Right cardiac atrium (tissue), 5 donors: ENCODE results near the gene EML4. TPM values are rescaled to one million over a fixed set of nuclear protein-coding genes. Genes with fewer than 3 reads are reported as not detected.
A peak's percentile ranks its signal among the peaks of the same experiment; 100 is the strongest.

ENCODE experiments used
- ATAC-seq, 2 donors: fragments of 200-7000 bp; cut with Tn5 transposase; one replicate each; pipeline versions ENCODE4 v1.8.0 to v1.9.1; 2020; ENCODE audit warnings: moderate library complexity in 2 of 2, mild to moderate bottlenecking in 1 of 2
- DNase-seq, 3 donors: peaks; one replicate each; pipeline ENCODE4 v3.0.0-alpha.2; 2020
- H3K27ac ChIP-seq: one replicate; pipeline ENCODE4 v1.5.1; 2013; ENCODE audit warnings: mild to moderate bottlenecking, low read length, control low read depth, moderate library complexity
- H3K27me3 ChIP-seq: one replicate; pipeline ENCODE4 v1.6.1; 2013; ENCODE audit not compliant: control insufficient read depth, insufficient read depth
- H3K4me1 ChIP-seq: one replicate; pipeline ENCODE4 v1.6.1; 2013; ENCODE audit warnings: low read length; ENCODE audit not compliant: control insufficient read depth, insufficient read depth
- H3K4me3 ChIP-seq: one replicate; pipeline ENCODE4 v1.5.1; 2013; ENCODE audit warnings: low read length, control low read depth
- H3K9me3 ChIP-seq: one replicate; pipeline ENCODE4 v1.6.1; 2013; ENCODE audit warnings: low read length; ENCODE audit not compliant: control insufficient read depth
- WGBS: extraction: QIAGEN DNeasy Blood & Tissue Kit; methylation state at CpG from one replicate; pipeline ENCODE4 v1.1.7; 2013; 5-methylcytosine and 5-hydroxymethylcytosine counted together
- intact Hi-C, 4 donors: fragments of 100-400 bp; cut with DNase I; formaldehyde crosslinking; loops; one replicate each; pipeline versions ENCODE4 v1.11.0 to v1.14.0; 2022 to 2023
- polyA plus RNA-seq: library from polyadenylated mRNA; stranded (reverse); fragments of 200-250 nt; gene quantifications from one replicate; pipeline ENCODE4 v1.2.3, GENCODE V29; 2013
- total RNA-seq, 4 donors: library from RNA; stranded (reverse); fragmentation: NEBNext Ultra II Directional; extraction: Animal tissue kit (Norgen Biotek cat#: 25700); gene quantifications; one replicate each; pipeline ENCODE4 v1.2.1, GENCODE V29; 2021
- donor health status: healthy with polysubstance abuse.
- donor health status: DM: no; HTN: yes; CAD: no.
- donor health status: DM: no; HTN: no; CAD: no.
- donor health status: DM: no; HTN: yes; CAD: no; lungs with severe emphysema.
- donor health status: DM: yes; HTN: yes; CAD: no.

The EML4 gene
- total and polyA plus RNA-seq, 5 donors = 3.8 to 13.8 (median 8.1) TPM

DNA sequence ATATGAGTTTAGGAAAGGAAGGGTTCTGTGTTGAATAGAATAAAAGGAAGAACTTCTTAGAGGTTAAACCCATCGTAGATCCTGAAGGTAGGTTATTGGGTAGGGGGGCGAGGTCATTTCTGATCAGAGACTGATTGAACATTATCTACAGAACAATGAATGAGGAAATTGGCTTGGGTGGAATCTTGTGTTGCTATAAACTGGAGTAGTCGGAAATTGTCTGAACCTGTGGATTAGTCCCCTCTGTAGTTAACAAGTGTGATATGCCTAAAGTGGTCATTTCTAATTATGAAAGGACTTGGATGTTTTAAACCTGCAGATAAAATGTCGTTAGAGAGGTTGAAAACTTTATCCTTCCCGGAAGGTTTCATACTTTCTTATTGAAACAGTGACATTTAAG lies 42.1 kb downstream of the EML4 start:
- H3K27ac ChIP-seq = no peak overlapping the region
- H3K4me1 ChIP-seq = peaks cover 4% of the 10 kb centered on the region
- 89% methylated on average over 5 of the region's 5 CpGs for WGBS
- ATAC-seq = no peak
- intact Hi-C loops = no loop called here
- no peak for DNase-seq
- H3K27me3 ChIP-seq = no peaks in the 10 kb centered on the region
- no peaks in the 10 kb centered on the region for H3K9me3 ChIP-seq
- no peak overlapping the region for H3K4me3 ChIP-seq

GRCh38 chr2:42214669-42215068 lies 45.5 kb downstream of the EML4 start:
- intact Hi-C loops = no loop called here
- ATAC-seq = no peak
- Histone ChIP-seq H3K27ac (no peak overlapping the region), H3K4me3 (no peak overlapping the region), H3K4me1 (peaks cover 4% of the 10 kb centered on the region), H3K9me3 (no peaks in the 10 kb centered on the region), H3K27me3 (no peaks in the 10 kb centered on the region)
- DNase-seq = no peak
- 95% methylated on average over 4 of the region's 4 CpGs for WGBS

- no peaks in the 10 kb centered on the region for H3K9me3 ChIP-seq
- peaks cover 4% of the 10 kb centered on the region for H3K4me1 ChIP-seq
- ATAC-seq (peak in 1 of 2 donors; percentile 47), DNase-seq (no peak)
- intact Hi-C loops = no loop called here
- H3K27me3 ChIP-seq = no peaks in the 10 kb centered on the region
- H3K27ac ChIP-seq = no peak overlapping the region
- H3K4me3 ChIP-seq = no peak overlapping the region
These were observed 47.5 kb downstream of the EML4 start for GRCh38 chr2:42216694-42217093.

GRCh38 chr2:42217307-42217706 lies 48.2 kb downstream of the EML4 start:
- intact Hi-C loops = no loop called here
- Histone ChIP-seq H3K4me3 (no peak overlapping the region), H3K27ac (no peak overlapping the region), H3K27me3 (no peaks in the 10 kb centered on the region), H3K9me3 (no peaks in the 10 kb centered on the region), H3K4me1 (peaks cover 4% of the 10 kb centered on the region)
- DNase-seq (no peak), ATAC-seq (no peak)
- 88% methylated on average over 3 of the region's 3 CpGs for WGBS

GRCh38 chr2:42217914-42218313 lies 48.8 kb downstream of the EML4 start:
- H3K9me3 ChIP-seq = no peaks in the 10 kb centered on the region
- intact Hi-C loops = no loop called here
- 78% methylated on average over 5 of the region's 5 CpGs for WGBS
- H3K4me1 ChIP-seq = peaks cover 4% of the 10 kb centered on the region
- H3K4me3 ChIP-seq = no peak overlapping the region
- ATAC-seq (no peak), DNase-seq (no peak)
- no peak overlapping the region for H3K27ac ChIP-seq
- H3K27me3 ChIP-seq = no peaks in the 10 kb centered on the region

GRCh38 chr2:42218712-42219111 lies 49.6 kb downstream of the EML4 start:
- Histone ChIP-seq H3K4me3 (no peak overlapping the region), H3K4me1 (peaks cover 4% of the 10 kb centered on the region), H3K27me3 (no peaks in the 10 kb centered on the region), H3K27ac (no peak overlapping the region), H3K9me3 (no peaks in the 10 kb centered on the region)
- over 99% methylated on average over 3 of the region's 3 CpGs for WGBS
- DNase-seq = no peak
- intact Hi-C loops = no loop called here
- ATAC-seq = no peak

DNA sequence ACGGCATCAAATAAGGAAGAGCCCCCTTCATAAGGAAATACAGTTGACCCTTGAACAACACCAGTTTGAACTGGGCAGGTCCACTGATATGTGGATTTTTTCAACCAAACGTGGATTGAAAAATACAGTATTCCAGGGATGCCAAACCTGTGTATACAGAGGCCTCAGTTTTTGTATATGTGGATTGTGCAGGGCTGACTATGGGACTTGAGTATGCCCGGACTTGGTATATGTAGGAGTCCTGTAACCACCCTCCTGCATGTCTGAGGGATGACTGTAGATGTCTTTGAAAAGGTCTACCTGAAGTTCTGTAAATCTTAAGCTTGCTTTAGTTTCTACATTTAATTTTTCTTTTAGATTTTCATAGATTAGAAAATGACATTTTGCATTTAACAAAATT lies 50.0 kb downstream of the EML4 start:
- no peak for DNase-seq
- H3K4me1 ChIP-seq = peaks cover 4% of the 10 kb centered on the region
- no peaks in the 10 kb centered on the region for H3K27me3 ChIP-seq
- H3K4me3 ChIP-seq = no peak overlapping the region
- no peaks in the 10 kb centered on the region for H3K9me3 ChIP-seq
- intact Hi-C loops = no loop called here
- H3K27ac ChIP-seq = no peak overlapping the region
- ATAC-seq = no peak
- WGBS = 91% methylated on average over 3 of the region's 3 CpGs

- Histone ChIP-seq H3K27ac (no peak overlapping the region), H3K27me3 (no peaks in the 10 kb centered on the region), H3K9me3 (no peaks in the 10 kb centered on the region), H3K4me3 (no peak overlapping the region), H3K4me1 (no peaks in the 10 kb centered on the region)
- ATAC-seq = no peak
- intact Hi-C loops = no loop called here
- 58% methylated on average over 3 of the region's 3 CpGs for WGBS
- no peak for DNase-seq
These were observed 51.4 kb downstream of the EML4 start for GRCh38 chr2:42220566-42220965.

DNA sequence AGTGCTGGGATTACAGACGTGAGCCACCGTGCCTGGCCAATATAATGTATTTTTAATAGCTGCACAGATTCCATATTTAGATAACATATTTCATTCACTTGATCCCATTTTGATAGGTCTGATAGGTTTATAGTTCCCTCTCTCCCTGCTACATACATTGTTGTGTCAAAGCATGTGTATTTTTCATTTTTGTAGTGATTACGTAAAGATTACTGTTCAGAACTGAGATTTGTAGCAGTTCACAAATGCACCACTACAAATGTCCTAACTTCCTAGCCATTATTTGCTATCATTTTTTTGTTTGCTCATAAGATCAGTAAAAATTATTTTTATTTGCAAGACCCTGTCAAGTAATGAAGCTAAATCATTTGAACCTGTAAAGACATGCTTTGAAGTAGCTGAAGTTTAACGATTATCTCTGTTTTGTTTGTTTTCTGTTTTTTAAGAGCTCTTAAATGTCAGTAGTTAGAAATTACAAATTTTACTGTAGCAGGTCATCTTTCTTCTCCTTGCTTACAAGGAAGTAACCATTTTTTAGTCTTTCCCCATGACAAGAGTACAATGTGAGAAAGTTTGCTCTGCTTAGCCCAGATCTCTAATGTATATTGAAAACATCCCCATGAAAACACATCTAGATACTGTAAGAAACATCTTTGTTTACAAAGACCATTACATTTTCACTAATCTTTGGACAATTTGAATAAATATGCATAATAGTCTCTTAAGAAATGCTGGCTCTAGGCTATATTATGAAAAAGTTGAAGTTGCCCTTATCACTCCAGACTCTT lies 54.1 kb downstream of the EML4 start:
- Histone ChIP-seq H3K27ac (no peak overlapping the region), H3K4me3 (no peak overlapping the region), H3K9me3 (no peaks in the 10 kb centered on the region), H3K27me3 (no peaks in the 10 kb centered on the region), H3K4me1 (no peaks in the 10 kb centered on the region)
- ATAC-seq (no peak), DNase-seq (no peak)
- intact Hi-C loops = no loop called here
- WGBS = 91% methylated on average over 4 of the region's 4 CpGs

DNA sequence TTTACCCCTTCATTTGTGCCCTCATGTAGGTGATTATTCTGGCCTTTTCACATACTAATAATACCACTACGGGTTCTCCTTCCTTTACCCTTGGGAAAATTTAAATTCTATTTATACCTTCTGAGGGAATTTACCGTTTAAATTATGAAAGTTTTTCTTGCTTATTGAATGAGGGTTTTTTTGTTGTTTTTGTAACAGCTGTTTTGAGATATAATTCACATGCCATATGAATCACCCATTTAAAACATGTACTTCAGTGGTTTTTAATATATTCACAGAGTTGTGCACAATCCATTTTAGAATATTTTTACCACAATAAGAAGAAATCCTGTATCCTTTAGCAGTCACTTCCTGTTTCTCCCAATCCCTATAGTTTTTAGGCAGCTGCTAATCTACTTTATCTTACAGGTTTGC lies 54.7 kb downstream of the EML4 start:
- no peaks in the 10 kb centered on the region for H3K27me3 ChIP-seq
- DNase-seq = no peak
- no peak overlapping the region for H3K4me3 ChIP-seq
- no peak overlapping the region for H3K27ac ChIP-seq
- 40% methylated on average over 2 of the region's 2 CpGs for whole genome bisulfite sequencing
- H3K9me3 ChIP-seq = no peaks in the 10 kb centered on the region
- intact Hi-C loops = no loop called here
- H3K4me1 ChIP-seq = no peaks in the 10 kb centered on the region
- no peak for ATAC-seq

- 82% methylated on average over 4 of the region's 4 CpGs for WGBS
- no peaks in the 10 kb centered on the region for H3K4me1 ChIP-seq
- DNase-seq (no peak), ATAC-seq (no peak)
- H3K9me3 ChIP-seq = no peaks in the 10 kb centered on the region
- no peaks in the 10 kb centered on the region for H3K27me3 ChIP-seq
- H3K4me3 ChIP-seq = no peak overlapping the region
- no peak overlapping the region for H3K27ac ChIP-seq
- intact Hi-C loops = no loop called here
These were observed 55.4 kb downstream of the EML4 start for GRCh38 chr2:42224422-42225067.
